Keratinocyte (primary cell): ENCODE data around the gene ADGRB2. TPM values are rescaled to one million over a fixed set of nuclear protein-coding genes. Genes with fewer than 3 reads are reported as not detected.

Experiments used
- DNase-seq: peaks from one replicate; pipeline ENCODE4 v3.0.0-alpha.2; 2011; ENCODE audit warnings: low read depth, missing footprints, low spot score
- FAIRE-seq: peaks from 2 replicates; lab custom pipeline; 2011; peaks lifted over from hg19 to GRCh38; lab: Jason Lieb, UNC
- H2AFZ ChIP-seq: 2 replicates; pipeline ENCODE4 v1.6.0; 2012; ENCODE audit warnings: low read length, control low read depth, inconsistent platforms; ENCODE audit not compliant: control insufficient read depth
- H3K27ac ChIP-seq: 2 replicates; pipeline ENCODE4 v1.5.1; 2011; ENCODE audit warnings: low read length; ENCODE audit not compliant: control insufficient read depth, insufficient read depth
- H3K27me3 ChIP-seq: 3 replicates; pipeline ENCODE4 v1.6.0; 2011; ENCODE audit warnings: low read length; ENCODE audit not compliant: control insufficient read depth, insufficient read depth; ENCODE audit errors: extremely low read depth
- H3K36me3 ChIP-seq, 2 experiments: 2 replicates in 1 of 2; 3 replicates in 1 of 2; pipeline ENCODE4 v1.5.1; 2011; ENCODE audit warnings: low read length in 2 of 2, mild to moderate bottlenecking in 1 of 2; ENCODE audit not compliant: control insufficient read depth in 2 of 2, insufficient read depth in 2 of 2; ENCODE audit errors: extremely low read depth in 1 of 2
- H3K4me1 ChIP-seq: 3 replicates; pipeline ENCODE4 v1.5.1; 2011; ENCODE audit warnings: low read length; ENCODE audit not compliant: control insufficient read depth, insufficient read depth; ENCODE audit errors: extremely low read depth
- H3K4me2 ChIP-seq: 3 replicates; pipeline ENCODE4 v1.6.0; 2011; ENCODE audit warnings: low read depth, low read length; ENCODE audit not compliant: control insufficient read depth, insufficient read depth; ENCODE audit errors: extremely low read depth
- H3K4me3 ChIP-seq, 3 experiments: fragments of 200-600 bp in 1 of 3; sonication (generic) in 1 of 3; 2 replicates in 2 of 3; 3 replicates in 1 of 3; pipeline ENCODE4 v1.5.1; 2011 to 2016; ENCODE audit warnings: low read length in 3 of 3, mild to moderate bottlenecking in 3 of 3, control low read depth in 2 of 3, inconsistent platforms in 1 of 3, low read depth in 1 of 3, mixed read lengths in 1 of 3, mixed run types in 1 of 3, moderate library complexity in 1 of 3; ENCODE audit not compliant: control insufficient read depth in 2 of 3, insufficient read depth in 2 of 3; ENCODE audit errors: extremely low read depth in 1 of 3
- H3K79me2 ChIP-seq: 2 replicates; pipeline ENCODE4 v1.6.0; 2012; ENCODE audit warnings: low read length; ENCODE audit not compliant: control insufficient read depth, insufficient read depth
- H3K9ac ChIP-seq: 3 replicates; pipeline ENCODE4 v1.6.0; 2011; ENCODE audit warnings: low read length; ENCODE audit not compliant: control insufficient read depth, insufficient read depth; ENCODE audit errors: extremely low read depth
- H3K9me1 ChIP-seq: 3 replicates; pipeline ENCODE4 v1.6.0; 2011; ENCODE audit warnings: low read length; ENCODE audit not compliant: control insufficient read depth, insufficient read depth; ENCODE audit errors: extremely low read depth
- H3K9me3 ChIP-seq: 2 replicates; pipeline ENCODE4 v1.5.1; 2012; ENCODE audit warnings: low read depth, low read length; ENCODE audit not compliant: control insufficient read depth
- H4K20me1 ChIP-seq: 3 replicates; pipeline ENCODE4 v1.6.0; 2011; ENCODE audit warnings: low read length; ENCODE audit not compliant: control insufficient read depth, insufficient read depth; ENCODE audit errors: extremely low read depth
- CTCF ChIP-seq, 3 experiments: IDR thresholded peaks in 1 of 3; conservative IDR thresholded peaks in 1 of 3; optimal IDR thresholded peaks in 1 of 3; 2 replicates in 2 of 3; 3 replicates in 1 of 3; pipeline versions ENCODE3 to v1.5.1; 2011; ENCODE audit warnings: low read length in 3 of 3, mild to moderate bottlenecking in 3 of 3, moderate library complexity in 2 of 3, control low read depth in 1 of 3, inconsistent platforms in 1 of 3; ENCODE audit not compliant: insufficient read depth in 2 of 3; ENCODE audit errors: extremely low read depth in 1 of 3
- EZH2 ChIP-seq: IDR thresholded peaks from one replicate; pipeline ENCODE4 v1.6.1; 2012; ENCODE audit warnings: inconsistent platforms, mild to moderate bottlenecking, low read length, moderate library complexity
- dilution Hi-C: fragments of 300-500 bp; cut with MboI; formaldehyde crosslinking; loops from one replicate; pipeline ENCODE4 v1.7.0; 2020; ENCODE audit warnings: low sequenced_read_pairs; ENCODE audit not compliant: extremely low pct_ligation_motif_present
- polyA plus RNA-seq, 5 experiments: library from polyadenylated mRNA; depleted of rRNA in 3 of 5; stranded (reverse) in 3 of 5; stranded (forward) in 1 of 5; unstranded in 1 of 5; fragments of >200 nt; gene quantifications; 1 replicate in 1 of 5; 2 replicates in 3 of 5; 3 replicates in 1 of 5; pipeline versions ENCODE4 v1.2.1 to v1.2.3, GENCODE V29; 2011 to 2012; ENCODE audit warnings: missing spikeins in 2 of 5, low read depth in 1 of 5, low replicate concordance in 1 of 5

ADGRB2 gene
- polyA plus RNA-seq, 1 donor (not counting 4 experiments of a cell fraction or from before 2014, with no cell fraction given): 0.68 TPM

GRCh38 chr1:31755197-31755611, 8.9 kb downstream of the ADGRB2 start:
- dilution Hi-C loops: no loop called here
- no peak for DNase-seq

GRCh38 chr1:31754397-31754796, 9.7 kb downstream of the ADGRB2 start:
- Histone ChIP-seq H3K4me2 (peak overlapping the region; percentile 49), H3K9me3 (no peaks in the 10 kb centered on the region), H3K79me2 (no peaks in the 10 kb centered on the region), H3K27me3 (peaks cover 5% of the 10 kb centered on the region), H3K4me1 (peaks cover 24% of the 10 kb centered on the region), H2AFZ (no peak overlapping the region), H3K36me3 (no peaks in the 10 kb centered on the region), H4K20me1 (no peaks in the 10 kb centered on the region), H3K4me3 (no peak overlapping the region), H3K27ac (no peak overlapping the region), H3K9ac (no peak overlapping the region), H3K9me1 (no peaks in the 10 kb centered on the region)
- dilution Hi-C loops: no loop called here
- DNase-seq (no peak), FAIRE-seq (no peak)
- TF ChIP-seq EZH2 (no peak), CTCF (optimal IDR thresholded peaks at IDR 0.05 in 1 of 3, IDR thresholded peaks at IDR 0.05 in 1 of 3, conservative IDR thresholded peaks at IDR 0.05 in 1 of 3; ENCODE audit: extremely low read depth in 1 of 3, insufficient read depth in 2 of 3, low read length in 3 of 3) (no peak)

More at GRCh38 chr1:31755197-31755611, 8.9 kb downstream of the ADGRB2 start:
- H3K4me2 ChIP-seq: no peak overlapping the region
- no peak overlapping the region for H3K27ac ChIP-seq
- no peaks in the 10 kb centered on the region for H3K36me3 ChIP-seq
- no peaks in the 10 kb centered on the region for H3K79me2 ChIP-seq
- no peaks in the 10 kb centered on the region for H3K9me3 ChIP-seq
- peaks cover 26% of the 10 kb centered on the region for H3K4me1 ChIP-seq
- FAIRE-seq: no peak
- H3K4me3 ChIP-seq: no peak overlapping the region
- peaks cover 5% of the 10 kb centered on the region for H3K27me3 ChIP-seq
- no peaks in the 10 kb centered on the region for H3K9me1 ChIP-seq
- no peak overlapping the region for H3K9ac ChIP-seq
- no peaks in the 10 kb centered on the region for H4K20me1 ChIP-seq
- TF ChIP-seq CTCF (optimal IDR thresholded peaks at IDR 0.05 in 1 of 3, IDR thresholded peaks at IDR 0.05 in 1 of 3, conservative IDR thresholded peaks at IDR 0.05 in 1 of 3; ENCODE audit: extremely low read depth in 1 of 3, insufficient read depth in 2 of 3, low read length in 3 of 3) (no peak), EZH2 (no peak)
- no peak overlapping the region for H2AFZ ChIP-seq
